ENCODE measurements around the gene LRRC74A.

Gene LRRC74A

GRCh38 chr14:76784881-76785280 is 41.3 kb upstream of the LRRC74A start:
- H3K27ac Mint-ChIP-seq, result no peak overlapping the region
- no peaks in the 10 kb centered on the region for H3K27me3 Mint-ChIP-seq
- peaks cover 40 to 59% of the 10 kb centered on the region in 2 donors for H3K36me3 Mint-ChIP-seq
- ATAC-seq (replicated peaks) (peak; percentile 94 to 97), DNase-seq (peak; percentile 35)
- H3K4me1 Mint-ChIP-seq, result peaks cover 4 to 17% of the 10 kb centered on the region in 2 donors
- H3K4me3 Mint-ChIP-seq, result no peak overlapping the region
- no peaks in the 10 kb centered on the region for H3K9me3 Mint-ChIP-seq

GRCh38 chr14:76786601-76787000 is 39.6 kb upstream of the LRRC74A start:
- no peak overlapping the region for H3K4me3 Mint-ChIP-seq
- no peaks in the 10 kb centered on the region for H3K9me3 Mint-ChIP-seq
- H3K27ac Mint-ChIP-seq, result peak overlapping the region; percentile 54
- H3K36me3 Mint-ChIP-seq, result peaks cover 45 to 54% of the 10 kb centered on the region in 2 donors
- DNase-seq (no peak), ATAC-seq (replicated peaks) (no peak)
- no peaks in the 10 kb centered on the region for H3K27me3 Mint-ChIP-seq
- H3K4me1 Mint-ChIP-seq, result peaks cover 4 to 17% of the 10 kb centered on the region in 2 donors

GRCh38 chr14:76792422-76792821 is 33.8 kb upstream of the LRRC74A start:
- ATAC-seq (replicated peaks) (no peak), DNase-seq (no peak)
- Mint-ChIP-seq H3K9me3 (no peaks in the 10 kb centered on the region), H3K27me3 (no peaks in the 10 kb centered on the region), H3K36me3 (peaks cover 40 to 56% of the 10 kb centered on the region in 2 donors), H3K4me3 (no peak overlapping the region), H3K27ac (no peak overlapping the region), H3K4me1 (no peaks in the 10 kb centered on the region)

DNA sequence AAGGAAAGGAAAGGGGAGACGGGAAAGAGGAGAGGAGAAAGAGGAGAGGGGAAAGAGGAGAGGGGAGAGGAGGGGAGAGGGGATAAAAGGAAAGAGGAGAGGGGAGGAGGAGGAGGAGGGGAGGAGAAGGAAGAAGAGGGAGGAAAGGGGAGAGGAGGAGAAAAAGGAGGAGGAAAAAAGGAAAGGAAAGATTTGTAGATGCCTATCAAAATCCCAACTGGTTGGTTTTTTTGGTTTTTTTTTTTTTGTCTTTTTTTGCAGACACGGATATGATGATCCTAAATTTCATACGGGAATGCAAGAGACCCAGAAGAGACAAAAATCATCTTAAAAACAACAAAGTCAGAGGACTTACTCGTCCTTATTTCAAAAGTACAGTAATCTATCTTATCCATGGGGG is 32.9 kb upstream of the LRRC74A start:
- ATAC-seq (replicated peaks), result no peak
- no peak for DNase-seq
- Mint-ChIP-seq H3K27ac (no peak overlapping the region), H3K4me1 (no peaks in the 10 kb centered on the region), H3K27me3 (no peaks in the 10 kb centered on the region), H3K4me3 (no peak overlapping the region), H3K9me3 (no peaks in the 10 kb centered on the region), H3K36me3 (peaks cover 39 to 56% of the 10 kb centered on the region in 2 donors)

DNA sequence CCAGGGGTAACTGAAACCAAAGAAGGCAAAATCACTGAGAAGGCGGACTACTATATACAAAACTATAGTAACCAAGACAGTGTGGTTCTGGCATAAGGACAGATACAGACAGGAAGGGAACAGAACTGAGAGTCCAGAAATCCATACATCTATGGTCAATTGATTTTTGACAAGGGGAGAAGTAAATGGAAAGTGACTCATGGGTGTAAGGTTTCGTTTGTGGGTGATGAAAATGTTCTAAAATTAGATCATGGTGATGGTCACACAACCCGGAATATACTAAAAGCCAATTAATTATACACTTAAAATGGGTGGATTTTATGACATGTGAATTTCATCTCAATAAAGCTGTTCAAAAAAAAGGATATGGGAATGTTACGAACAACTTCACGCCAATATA is 32.3 kb upstream of the LRRC74A start:
- no peak overlapping the region for H3K27ac Mint-ChIP-seq
- ATAC-seq (replicated peaks) (no peak), DNase-seq (no peak)
- peaks cover 34 to 52% of the 10 kb centered on the region in 2 donors for H3K36me3 Mint-ChIP-seq
- H3K9me3 Mint-ChIP-seq, result no peaks in the 10 kb centered on the region
- no peak overlapping the region for H3K4me3 Mint-ChIP-seq
- no peaks in the 10 kb centered on the region for H3K27me3 Mint-ChIP-seq
- H3K4me1 Mint-ChIP-seq, result no peaks in the 10 kb centered on the region

DNA sequence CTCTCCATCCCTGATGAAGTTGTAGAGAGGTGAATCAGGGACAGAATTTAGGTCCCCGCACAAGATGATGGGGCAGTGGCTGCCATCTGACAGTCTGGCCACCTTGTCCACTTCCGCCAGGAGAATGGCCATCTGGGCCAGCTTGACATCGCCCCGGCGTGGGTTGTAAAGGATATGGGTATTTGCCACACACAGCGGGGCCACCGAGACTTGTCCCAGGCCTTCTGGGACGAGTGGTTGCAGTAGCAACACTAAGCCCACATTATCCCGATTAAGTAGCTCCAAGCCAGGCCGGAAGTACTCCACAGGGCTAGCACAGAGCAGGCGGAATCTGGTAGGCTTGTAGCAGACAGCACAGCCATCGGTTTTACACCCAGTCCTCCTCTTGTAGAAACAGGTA is 19.8 kb upstream of the LRRC74A start:
- no peaks in the 10 kb centered on the region for H3K9me3 Mint-ChIP-seq
- ATAC-seq (replicated peaks), result no peak
- peaks cover 35 to 55% of the 10 kb centered on the region in 2 donors for H3K36me3 Mint-ChIP-seq
- no peak overlapping the region for H3K27ac Mint-ChIP-seq
- H3K4me3 Mint-ChIP-seq, result no peak overlapping the region
- H3K4me1 Mint-ChIP-seq, result peaks cover 16 to 26% of the 10 kb centered on the region in 2 donors
- no peaks in the 10 kb centered on the region for H3K27me3 Mint-ChIP-seq
- no peak for DNase-seq

GRCh38 chr14:76808011-76808410 is 18.2 kb upstream of the LRRC74A start:
- no peak overlapping the region for H3K4me3 Mint-ChIP-seq
- DNase-seq (no peak), ATAC-seq (replicated peaks) (no peak)
- peaks cover 24 to 42% of the 10 kb centered on the region in 2 donors for H3K36me3 Mint-ChIP-seq
- no peaks in the 10 kb centered on the region for H3K27me3 Mint-ChIP-seq
- no peak overlapping the region for H3K27ac Mint-ChIP-seq
- peaks cover 19 to 31% of the 10 kb centered on the region in 2 donors for H3K4me1 Mint-ChIP-seq
- H3K9me3 Mint-ChIP-seq, result no peaks in the 10 kb centered on the region

- ATAC-seq (replicated peaks), result no peak
- Mint-ChIP-seq H3K36me3 (peaks cover 16 to 33% of the 10 kb centered on the region in 2 donors), H3K27me3 (no peaks in the 10 kb centered on the region), H3K4me3 (no peak overlapping the region), H3K4me1 (peaks cover 21 to 33% of the 10 kb centered on the region in 2 donors), H3K27ac (no peak overlapping the region), H3K9me3 (no peaks in the 10 kb centered on the region)
- no peak for DNase-seq
These were observed 17.2 kb upstream of the LRRC74A start for GRCh38 chr14:76808990-76809389.

GRCh38 chr14:76810525-76810924 is 15.7 kb upstream of the LRRC74A start:
- peak overlapping the region; percentile 62 to 97 for H3K4me3 Mint-ChIP-seq
- peaks cover 21 to 33% of the 10 kb centered on the region in 2 donors for H3K4me1 Mint-ChIP-seq
- DNase-seq (no peak), ATAC-seq (replicated peaks) (no peak)
- H3K27ac Mint-ChIP-seq, result no peak overlapping the region
- peaks cover 16 to 33% of the 10 kb centered on the region in 2 donors for H3K36me3 Mint-ChIP-seq
- no peaks in the 10 kb centered on the region for H3K9me3 Mint-ChIP-seq
- H3K27me3 Mint-ChIP-seq, result no peaks in the 10 kb centered on the region

DNA sequence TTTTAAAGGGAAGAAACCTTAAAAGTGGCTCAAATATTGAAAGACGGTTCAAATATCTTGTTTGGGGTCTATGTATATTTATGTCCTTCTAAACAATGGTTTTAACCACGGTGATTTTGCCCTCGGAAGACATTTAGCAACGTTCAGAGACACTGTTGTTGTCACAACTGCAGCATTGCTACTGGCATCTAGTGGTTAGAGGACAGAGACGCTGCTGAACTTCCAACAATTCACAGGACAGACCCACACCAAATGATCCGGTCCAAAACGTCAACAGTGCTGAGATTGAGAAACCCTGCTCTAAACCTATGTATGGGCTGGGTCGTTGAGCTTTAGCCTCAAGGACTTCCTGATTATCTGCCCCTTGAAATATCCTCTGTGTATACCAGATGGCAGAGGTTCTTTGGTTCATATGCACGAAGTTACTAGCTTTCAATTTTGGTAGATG is 15.2 kb upstream of the LRRC74A start:
- no peaks in the 10 kb centered on the region for H3K27me3 Mint-ChIP-seq
- H3K36me3 Mint-ChIP-seq, result peaks cover 16 to 30% of the 10 kb centered on the region in 2 donors
- DNase-seq (no peak), ATAC-seq (replicated peaks) (peak in 1 of 2 donors; percentile 13)
- peak overlapping the region; percentile 62 to 97 for H3K4me3 Mint-ChIP-seq
- H3K9me3 Mint-ChIP-seq, result no peaks in the 10 kb centered on the region
- H3K4me1 Mint-ChIP-seq, result peaks cover 21 to 33% of the 10 kb centered on the region in 2 donors
- H3K27ac Mint-ChIP-seq, result peak overlapping the region; percentile 25

GRCh38 chr14:76811561-76811960 is 14.6 kb upstream of the LRRC74A start:
- peaks cover 21 to 33% of the 10 kb centered on the region in 2 donors for H3K4me1 Mint-ChIP-seq
- no peaks in the 10 kb centered on the region for H3K27me3 Mint-ChIP-seq
- DNase-seq, result no peak
- H3K36me3 Mint-ChIP-seq, result peaks cover 12 to 28% of the 10 kb centered on the region in 2 donors
- no peaks in the 10 kb centered on the region for H3K9me3 Mint-ChIP-seq
- no peak for ATAC-seq (replicated peaks)
- peak overlapping the region; percentile 94 for H3K27ac Mint-ChIP-seq
- H3K4me3 Mint-ChIP-seq, result peak overlapping the region; percentile 97

GRCh38 chr14:76812093-76812421 is 14.2 kb upstream of the LRRC74A start:
- peak in 1 of 2 donors; percentile 20 for ATAC-seq (replicated peaks)
- Mint-ChIP-seq H3K36me3 (peaks cover 9 to 23% of the 10 kb centered on the region in 2 donors), H3K4me1 (peaks cover 18 to 33% of the 10 kb centered on the region in 2 donors), H3K27me3 (no peaks in the 10 kb centered on the region), H3K9me3 (no peaks in the 10 kb centered on the region), H3K27ac (peak overlapping the region; percentile 94), H3K4me3 (peak overlapping the region; percentile 97)
- no peak for DNase-seq

DNA sequence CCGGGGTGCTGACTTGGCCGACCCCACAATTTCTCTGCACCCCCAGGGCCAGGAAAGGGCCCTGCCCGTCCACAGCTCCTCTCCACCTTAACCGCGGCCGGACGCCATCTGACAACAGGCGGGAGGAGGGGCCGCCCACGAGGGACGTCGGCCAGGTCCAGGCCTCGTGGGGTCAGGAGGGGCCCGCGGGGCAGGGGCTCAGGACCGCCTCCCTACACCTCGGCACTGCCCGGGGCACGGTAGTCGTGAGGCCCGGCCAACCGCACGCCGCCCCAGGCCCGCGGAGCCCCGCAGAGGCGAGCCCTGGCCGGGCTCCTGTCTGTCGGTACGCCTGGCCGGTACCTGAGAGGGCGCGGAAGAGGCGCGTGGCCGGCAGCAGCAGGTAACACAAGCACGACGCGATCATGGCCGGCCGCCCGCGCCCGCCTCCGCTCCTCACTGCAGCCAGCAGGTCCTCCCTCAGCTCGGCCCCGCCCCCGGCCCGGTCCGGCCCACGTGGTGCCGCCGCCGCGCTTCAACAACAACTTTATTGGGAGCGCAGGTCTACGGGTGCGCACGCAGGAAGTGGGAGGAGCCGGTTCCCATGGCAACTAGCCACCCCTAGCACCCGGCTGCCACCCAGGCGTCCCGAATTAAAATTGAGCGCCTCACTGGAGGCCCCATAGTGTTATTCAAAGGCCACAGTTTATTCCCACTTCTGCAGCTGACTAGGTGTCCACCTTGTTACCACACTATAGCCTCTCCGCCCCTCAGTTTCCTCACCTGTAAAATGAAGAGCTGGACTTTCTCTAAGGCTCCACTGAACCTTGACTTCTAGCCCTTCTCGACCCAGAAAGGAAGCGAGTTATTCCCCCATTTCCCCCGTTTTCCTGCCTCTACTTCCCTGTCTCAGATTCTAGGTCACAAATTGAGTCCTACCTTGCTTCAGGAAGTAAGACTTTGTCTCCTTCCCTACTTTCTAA is 13.5 kb upstream of the LRRC74A start, which contains the start of gene ANGEL1:
Gene ANGEL1 (minus strand): TSS at position 461 of the 962 bp plus-strand sequence. CDS start 55 bp downstream, at position 406.
- DNase-seq (peak; percentile 96), ATAC-seq (replicated peaks) (peak; percentile 93 to 94)
- Mint-ChIP-seq H3K27ac (peak within 1 kb of the TSS; percentile 94), H3K27me3 (no peaks in the 10 kb centered on the region), H3K4me1 (peaks cover 17 to 33% of the 10 kb centered on the region in 2 donors), H3K9me3 (no peaks in the 10 kb centered on the region), H3K36me3 (peaks cover 8 to 18% of the 10 kb centered on the region in 2 donors), H3K4me3 (peak within 1 kb of the TSS; percentile 97)

DNA sequence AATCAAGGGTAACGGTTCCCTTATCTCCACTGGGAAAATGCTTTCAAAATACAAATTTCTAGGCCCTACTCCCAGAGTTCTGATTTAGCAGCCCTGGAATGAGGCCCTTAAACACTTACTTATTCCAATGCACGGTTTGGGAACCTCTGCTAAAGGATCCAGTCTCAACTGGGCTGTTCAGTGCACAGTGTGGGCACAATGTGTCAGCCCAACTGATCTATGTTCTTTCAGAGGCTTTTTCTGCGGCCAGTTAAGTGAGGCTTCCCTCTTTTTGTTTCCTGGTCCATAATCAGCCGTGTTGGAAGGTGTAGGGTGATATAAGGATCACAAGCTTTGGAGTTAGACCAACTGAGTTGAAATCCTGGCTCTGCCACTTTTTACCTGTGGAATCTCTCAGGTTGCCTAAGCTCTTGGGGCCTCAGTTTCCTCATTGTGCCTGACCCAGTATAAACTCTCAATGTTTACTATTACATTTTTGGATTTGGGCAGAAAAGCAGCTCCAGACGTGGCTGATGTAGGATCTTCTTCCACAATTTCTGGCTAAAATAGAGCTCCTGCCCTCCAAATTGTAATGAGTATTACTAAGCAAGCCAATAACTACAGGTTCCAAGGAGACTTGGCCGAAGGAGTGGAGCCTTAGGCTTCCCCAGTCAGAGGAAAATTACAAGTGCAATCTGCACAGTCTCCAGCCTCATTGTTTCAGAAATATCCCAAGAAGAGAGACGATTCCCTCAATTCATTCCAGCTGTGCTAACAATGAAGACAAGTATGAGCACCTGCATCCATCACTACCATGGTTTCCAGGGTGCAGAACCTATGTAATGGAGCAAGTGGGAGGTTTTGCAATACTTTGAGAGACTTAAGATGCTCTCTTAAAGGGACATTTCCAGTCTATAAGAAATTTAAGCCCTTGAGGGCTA is 11.2 kb upstream of the LRRC74A start:
- Mint-ChIP-seq H3K36me3 (no peaks in the 10 kb centered on the region), H3K9me3 (no peaks in the 10 kb centered on the region), H3K4me3 (no peak overlapping the region), H3K27me3 (peaks cover 6 to 9% of the 10 kb centered on the region in 2 donors), H3K4me1 (peaks cover 14 to 27% of the 10 kb centered on the region in 2 donors), H3K27ac (no peak overlapping the region)
- ATAC-seq (replicated peaks) (no peak), DNase-seq (no peak)
